Kidney epithelial cell (primary cell): ENCODE results near the gene RPP40. TPM values are rescaled to one million over a fixed set of nuclear protein-coding genes. Genes with fewer than 3 reads are reported as not detected.
"Not testable (repeated sequence)": the region's sequence is repeated elsewhere in the genome, so short reads cannot be mapped to it uniquely, and the experiment has no call there.

ENCODE experiments used
- DNase-seq: peaks from one replicate; pipeline ENCODE4 v3.0.0-alpha.2; 2010; ENCODE audit warnings: low read depth
- H3K27me3 ChIP-seq: 2 replicates; pipeline ENCODE4 v1.6.0; 2011; ENCODE audit warnings: low read length; ENCODE audit not compliant: control insufficient read depth, insufficient read depth
- H3K36me3 ChIP-seq: 2 replicates; pipeline ENCODE4 v1.5.1; 2011; ENCODE audit warnings: low read length; ENCODE audit not compliant: control insufficient read depth, insufficient read depth
- H3K4me3 ChIP-seq: 2 replicates; pipeline ENCODE4 v1.5.1; 2011; ENCODE audit warnings: low read depth, mild to moderate bottlenecking, control low read depth, low read length
- CTCF ChIP-seq: IDR thresholded peaks from 2 replicates; pipeline ENCODE4 v1.5.1; 2011; ENCODE audit warnings: mild to moderate bottlenecking, moderate library complexity, low read length, control low read depth, inconsistent platforms; ENCODE audit not compliant: insufficient read depth, poor library complexity, severe bottlenecking
- total RNA-seq: library from RNA; depleted of rRNA; stranded (reverse); fragments of >200 nt; gene quantifications from 2 replicates; pipeline ENCODE4 v1.2.3, GENCODE V29; 2015

Gene RPP40
- total RNA-seq, 1 donor from 2014 or later, result 16.0 TPM

GRCh38 chr6:5044866-5045265 is 41.0 kb upstream of the RPP40 start:
- no peak for TF ChIP-seq CTCF
- Histone ChIP-seq H3K36me3 (no peaks in the 10 kb centered on the region), H3K27me3 (no peaks in the 10 kb centered on the region), H3K4me3 (no peak overlapping the region)
- no peak for DNase-seq

- DNase-seq, result no peak
- no peaks in the 10 kb centered on the region for H3K36me3 ChIP-seq
- H3K27me3 ChIP-seq, result no peaks in the 10 kb centered on the region
- no peak overlapping the region for H3K4me3 ChIP-seq
- no peak for TF ChIP-seq CTCF
Observed at GRCh38 chr6:5042436-5042835, 38.6 kb upstream of the RPP40 start.

GRCh38 chr6:5041955-5042354 is 38.1 kb upstream of the RPP40 start:
- no peak overlapping the region for H3K4me3 ChIP-seq
- H3K36me3 ChIP-seq, result no peaks in the 10 kb centered on the region
- DNase-seq, result no peak
- no peaks in the 10 kb centered on the region for H3K27me3 ChIP-seq
- TF ChIP-seq CTCF, result no peak

- H3K27me3 ChIP-seq, result no peaks in the 10 kb centered on the region
- no peak overlapping the region for H3K4me3 ChIP-seq
- TF ChIP-seq CTCF, result peak; percentile 12
- DNase-seq, result no peak
- H3K36me3 ChIP-seq, result no peaks in the 10 kb centered on the region
Observed at GRCh38 chr6:5036269-5036668, 32.4 kb upstream of the RPP40 start.

- Histone ChIP-seq H3K4me3 (no peak overlapping the region), H3K27me3 (no peaks in the 10 kb centered on the region), H3K36me3 (no peaks in the 10 kb centered on the region)
- no peak for TF ChIP-seq CTCF
- DNase-seq, result no peak
Observed at GRCh38 chr6:5034736-5035135, 30.9 kb upstream of the RPP40 start.

- DNase-seq, result no peak
- Histone ChIP-seq H3K27me3 (no peaks in the 10 kb centered on the region), H3K36me3 (no peaks in the 10 kb centered on the region), H3K4me3 (no peak overlapping the region)
- TF ChIP-seq CTCF, result no peak
Observed at GRCh38 chr6:5034328-5034727, 30.5 kb upstream of the RPP40 start.

- not testable (repeated sequence) for DNase-seq, H3K4me3 ChIP-seq, H3K27me3 ChIP-seq, H3K36me3 ChIP-seq
Observed at GRCh38 chr6:5033214-5033904, 29.5 kb upstream of the RPP40 start.

- H3K36me3 ChIP-seq, H3K27me3 ChIP-seq, H3K4me3 ChIP-seq, DNase-seq: not testable (repeated sequence)
Observed at GRCh38 chr6:5032706-5033105, 28.9 kb upstream of the RPP40 start.
